ENCODE measurements around the gene DGKI.

DGKI gene

GRCh38 chr7:137535579-137535978 lies 311.2 kb downstream of the DGKI start (continued):
- TF ChIP-seq ZBTB26 (tag by site-specific recombination; optimal IDR thresholded peaks at IDR 0.05) (no peak), ZNF791 (tag by site-specific recombination; IDR thresholded peaks at IDR 0.05) (no peak)

- no peaks in the 10 kb centered on the region for H3K4me1 ChIP-seq (ENCODE audit: control insufficient read depth, insufficient read depth, low read length)
- H3K27ac ChIP-seq (ENCODE audit: extremely low read depth, low read depth, low read length): no peak overlapping the region
- H3K4me3 ChIP-seq (ENCODE audit: low read depth, low read length): no peak overlapping the region
- POLR2A ChIA-PET: no interaction called here
- TF ChIP-seq ZNF558 (tag by site-specific recombination; IDR thresholded peaks at IDR 0.05) (no peak), ZNF132 (tag by site-specific recombination; IDR thresholded peaks at IDR 0.05; ENCODE audit: borderline replicate concordance) (no peak), ZNF223 (tag by site-specific recombination; IDR thresholded peaks at IDR 0.05) (no peak), ZNF133 (tag by site-specific recombination; IDR thresholded peaks at IDR 0.05) (no peak), WT1 (tag by site-specific recombination; IDR thresholded peaks at IDR 0.05) (no peak), ZNF501 (tag by site-specific recombination; IDR thresholded peaks at IDR 0.05) (no peak), ZNF658 (tag by site-specific recombination; IDR thresholded peaks at IDR 0.05) (no peak), ZNF37A (tag by site-specific recombination; IDR thresholded peaks at IDR 0.05) (no peak), BCL11A (tag by site-specific recombination; IDR thresholded peaks at IDR 0.05; ENCODE audit: low read depth) (no peak), ZNF626 (tag by site-specific recombination; IDR thresholded peaks at IDR 0.05) (no peak), ZNF76 (tag by site-specific recombination; IDR thresholded peaks at IDR 0.05; ENCODE audit: borderline replicate concordance, low read depth) (no peak), ZNF184 (tag by site-specific recombination; IDR thresholded peaks at IDR 0.05) (no peak), ZIC2 (tag by site-specific recombination; IDR thresholded peaks at IDR 0.05) (no peak), ZNF621 (tag by site-specific recombination; IDR thresholded peaks at IDR 0.05) (no peak), ZNF623 (tag by site-specific recombination; IDR thresholded peaks at IDR 0.05) (no peak)
- CTCF ChIA-PET: no interaction called here
- H3K9me3 ChIP-seq (ENCODE audit: control insufficient read depth, insufficient read depth, low read depth, low read length): no peaks in the 10 kb centered on the region
- H3K36me3 ChIP-seq (ENCODE audit: control insufficient read depth in 2 of 2, insufficient read depth in 1 of 2, low read length in 2 of 2): no peaks in the 10 kb centered on the region
Measured at GRCh38 chr7:137531671-137532070, 315.1 kb downstream of the DGKI start.

- Histone ChIP-seq H3K27ac (ENCODE audit: extremely low read depth, low read depth, low read length) (no peak overlapping the region), H3K4me1 (ENCODE audit: control insufficient read depth, insufficient read depth, low read length) (no peaks in the 10 kb centered on the region), H3K4me3 (ENCODE audit: low read depth, low read length) (no peak overlapping the region), H3K36me3 (ENCODE audit: control insufficient read depth in 2 of 2, insufficient read depth in 1 of 2, low read length in 2 of 2) (no peaks in the 10 kb centered on the region), H3K9me3 (ENCODE audit: control insufficient read depth, insufficient read depth, low read depth, low read length) (no peaks in the 10 kb centered on the region)
- ChIA-PET CTCF (no interaction called here), POLR2A (no interaction called here)
- TF ChIP-seq ZNF398 (tag by site-specific recombination; IDR thresholded peaks at IDR 0.05): no peak
- no peak for TF ChIP-seq ZNF132 (tag by site-specific recombination; IDR thresholded peaks at IDR 0.05; ENCODE audit: borderline replicate concordance)
- TF ChIP-seq ZNF670 (tag by site-specific recombination; IDR thresholded peaks at IDR 0.05; ENCODE audit: low read depth): no peak
- TF ChIP-seq ZNF266 (tag by site-specific recombination; IDR thresholded peaks at IDR 0.05; ENCODE audit: low read depth): no peak
Measured at GRCh38 chr7:137527634-137528033, 319.1 kb downstream of the DGKI start.

- Histone ChIP-seq H3K36me3 (ENCODE audit: control insufficient read depth in 2 of 2, insufficient read depth in 1 of 2, low read length in 2 of 2) (no peaks in the 10 kb centered on the region), H3K27ac (ENCODE audit: extremely low read depth, low read depth, low read length) (no peak overlapping the region), H3K9me3 (ENCODE audit: control insufficient read depth, insufficient read depth, low read depth, low read length) (no peaks in the 10 kb centered on the region), H3K4me1 (ENCODE audit: control insufficient read depth, insufficient read depth, low read length) (no peaks in the 10 kb centered on the region), H3K4me3 (ENCODE audit: low read depth, low read length) (no peak overlapping the region)
- CTCF ChIA-PET: no interaction called here
- POLR2A ChIA-PET: no interaction called here
- TF ChIP-seq SP3 (tag by site-specific recombination; IDR thresholded peaks at IDR 0.05) (no peak), ZNF513 (tag by site-specific recombination; IDR thresholded peaks at IDR 0.05) (no peak), KLF10 (tag by site-specific recombination; IDR thresholded peaks at IDR 0.05) (no peak), ZNF626 (tag by site-specific recombination; IDR thresholded peaks at IDR 0.05) (no peak), HIC1 (tag by site-specific recombination; IDR thresholded peaks at IDR 0.05) (no peak), ZNF16 (tag by site-specific recombination; IDR thresholded peaks at IDR 0.05; ENCODE audit: low read depth) (no peak), ZNF426 (tag by site-specific recombination; IDR thresholded peaks at IDR 0.05) (no peak), ZNF112 (tag by site-specific recombination; IDR thresholded peaks at IDR 0.05) (no peak)
Measured at GRCh38 chr7:137523171-137523570, 323.6 kb downstream of the DGKI start.
